ENCODE measurements around the gene ALPK3.

- TF ChIP-seq, protein P1, sequence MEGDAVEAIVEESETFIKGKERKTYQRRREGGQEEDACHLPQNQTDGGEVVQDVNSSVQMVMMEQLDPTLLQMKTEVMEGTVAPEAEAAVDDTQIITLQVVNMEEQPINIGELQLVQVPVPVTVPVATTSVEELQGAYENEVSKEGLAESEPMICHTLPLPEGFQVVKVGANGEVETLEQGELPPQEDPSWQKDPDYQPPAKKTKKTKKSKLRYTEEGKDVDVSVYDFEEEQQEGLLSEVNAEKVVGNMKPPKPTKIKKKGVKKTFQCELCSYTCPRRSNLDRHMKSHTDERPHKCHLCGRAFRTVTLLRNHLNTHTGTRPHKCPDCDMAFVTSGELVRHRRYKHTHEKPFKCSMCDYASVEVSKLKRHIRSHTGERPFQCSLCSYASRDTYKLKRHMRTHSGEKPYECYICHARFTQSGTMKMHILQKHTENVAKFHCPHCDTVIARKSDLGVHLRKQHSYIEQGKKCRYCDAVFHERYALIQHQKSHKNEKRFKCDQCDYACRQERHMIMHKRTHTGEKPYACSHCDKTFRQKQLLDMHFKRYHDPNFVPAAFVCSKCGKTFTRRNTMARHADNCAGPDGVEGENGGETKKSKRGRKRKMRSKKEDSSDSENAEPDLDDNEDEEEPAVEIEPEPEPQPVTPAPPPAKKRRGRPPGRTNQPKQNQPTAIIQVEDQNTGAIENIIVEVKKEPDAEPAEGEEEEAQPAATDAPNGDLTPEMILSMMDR (IDR thresholded peaks at IDR 0.05): no peak
- TF ChIP-seq EP300 (IDR thresholded peaks at IDR 0.05) (no peak), POLR2AphosphoS5 (IDR thresholded peaks at IDR 0.05) (no peak), POLR2A (IDR thresholded peaks at IDR 0.05) (no peak)
Measured at GRCh38 chr15:84823282-84823878, 6.2 kb downstream of the ALPK3 start.

All from stomach (tissue), 4 donors.